ENCODE results near the gene CDH1. TPM values are rescaled to one million over a fixed set of nuclear protein-coding genes. Genes with fewer than 3 reads are reported as not detected.

CDH1 gene
- total RNA-seq, 2 donors from 2014 or later: 118 to 123 TPM

DNA sequence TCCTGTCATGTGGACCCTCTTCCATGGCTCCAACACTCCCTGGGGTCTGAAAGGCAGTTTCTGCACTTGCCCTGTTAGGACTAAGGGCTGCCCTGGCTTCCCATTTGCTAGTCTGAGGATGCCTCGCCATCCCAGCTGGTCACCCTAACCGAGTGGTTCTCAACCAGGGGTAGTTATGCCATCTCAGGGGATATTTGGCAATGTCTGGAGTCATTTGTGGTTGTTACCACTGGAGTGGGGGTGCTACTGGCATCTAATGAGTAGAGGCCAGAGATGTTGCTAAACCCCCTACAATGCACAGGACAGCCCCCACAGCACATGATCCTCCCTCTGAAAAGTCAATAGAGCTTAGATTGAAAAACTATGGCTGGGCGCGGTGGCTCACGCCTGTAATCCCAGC lies 26.9 kb upstream of the CDH1 start:
- TF ChIP-seq, protein P1, sequence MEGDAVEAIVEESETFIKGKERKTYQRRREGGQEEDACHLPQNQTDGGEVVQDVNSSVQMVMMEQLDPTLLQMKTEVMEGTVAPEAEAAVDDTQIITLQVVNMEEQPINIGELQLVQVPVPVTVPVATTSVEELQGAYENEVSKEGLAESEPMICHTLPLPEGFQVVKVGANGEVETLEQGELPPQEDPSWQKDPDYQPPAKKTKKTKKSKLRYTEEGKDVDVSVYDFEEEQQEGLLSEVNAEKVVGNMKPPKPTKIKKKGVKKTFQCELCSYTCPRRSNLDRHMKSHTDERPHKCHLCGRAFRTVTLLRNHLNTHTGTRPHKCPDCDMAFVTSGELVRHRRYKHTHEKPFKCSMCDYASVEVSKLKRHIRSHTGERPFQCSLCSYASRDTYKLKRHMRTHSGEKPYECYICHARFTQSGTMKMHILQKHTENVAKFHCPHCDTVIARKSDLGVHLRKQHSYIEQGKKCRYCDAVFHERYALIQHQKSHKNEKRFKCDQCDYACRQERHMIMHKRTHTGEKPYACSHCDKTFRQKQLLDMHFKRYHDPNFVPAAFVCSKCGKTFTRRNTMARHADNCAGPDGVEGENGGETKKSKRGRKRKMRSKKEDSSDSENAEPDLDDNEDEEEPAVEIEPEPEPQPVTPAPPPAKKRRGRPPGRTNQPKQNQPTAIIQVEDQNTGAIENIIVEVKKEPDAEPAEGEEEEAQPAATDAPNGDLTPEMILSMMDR (conservative IDR thresholded peaks at IDR 0.05): no peak
- Mint-ChIP-seq H3K4me3 (no peak overlapping the region), H3K27ac (no peak overlapping the region), H3K36me3 (ENCODE audit: low read depth) (no peaks in the 10 kb centered on the region), H3K27me3 (ENCODE audit: insufficient read depth) (no peaks in the 10 kb centered on the region), H3K9me3 (no peaks in the 10 kb centered on the region), H3K4me1 (no peaks in the 10 kb centered on the region)
- H3K9me3 ChIP-seq (ENCODE audit: control insufficient read depth, low read length): no peaks in the 10 kb centered on the region
- no peak overlapping the region for H3K27ac ChIP-seq (ENCODE audit: low read depth, low read length)
- H3K9ac ChIP-seq (ENCODE audit: extremely low read depth, low read length, poor library complexity, severe bottlenecking): no peak overlapping the region
- H3K27me3 ChIP-seq (ENCODE audit: control insufficient read depth, insufficient read depth, low read length, poor library complexity, severe bottlenecking): no peaks in the 10 kb centered on the region
- DNase-seq: no peak
- no peaks in the 10 kb centered on the region for H3K4me1 ChIP-seq (ENCODE audit: control insufficient read depth, insufficient read depth, low read length)
- no peaks in the 10 kb centered on the region for H3K36me3 ChIP-seq (ENCODE audit: control insufficient read depth, insufficient read depth, low read length)
- H3K4me3 ChIP-seq (ENCODE audit: low read length): no peak overlapping the region
- 87 to 92% methylated on average over 4 to 5 of the region's 5 CpGs for WGBS, 2 experiments (ENCODE audit: insufficient coverage in 1 of 2, insufficient read length in 1 of 2)

DNA sequence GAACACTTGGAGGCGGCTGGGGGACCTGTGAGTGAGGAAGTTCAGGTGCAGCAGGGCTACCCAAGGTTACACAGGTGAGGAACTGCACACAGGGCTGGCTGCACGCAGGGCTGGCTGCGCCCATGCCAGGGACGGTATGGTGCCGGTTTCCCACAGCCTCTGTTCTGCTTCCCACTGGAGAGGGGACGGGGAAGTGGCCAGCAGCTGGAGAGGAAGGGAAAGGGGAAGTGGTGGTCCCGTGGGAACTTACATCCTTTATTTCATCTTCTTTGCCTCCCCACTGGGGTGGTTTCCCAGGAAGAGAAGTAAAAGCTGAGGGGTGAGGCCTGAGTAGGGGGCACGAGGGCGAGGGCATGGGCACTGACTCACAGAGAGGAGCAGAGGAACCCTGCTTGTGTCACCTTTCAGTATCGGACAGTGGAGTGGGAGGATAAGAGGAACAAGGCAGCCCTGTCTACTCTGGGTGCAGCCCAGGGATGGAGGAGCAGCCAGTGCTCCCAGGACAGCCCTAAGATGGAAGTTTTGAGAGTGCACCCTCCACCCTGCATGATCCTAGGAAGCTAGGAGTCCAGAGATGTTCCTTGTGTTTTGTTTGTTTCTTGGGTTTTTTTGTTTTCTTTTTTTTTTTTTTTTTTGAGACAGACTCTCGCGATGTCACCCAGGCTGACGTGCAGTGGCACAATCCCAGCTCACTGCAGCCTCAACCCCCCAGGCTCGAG lies 25.5 kb upstream of the CDH1 start:
- Histone ChIP-seq H3K27me3 (ENCODE audit: control insufficient read depth, insufficient read depth, low read length, poor library complexity, severe bottlenecking) (no peaks in the 10 kb centered on the region), H3K9ac (ENCODE audit: extremely low read depth, low read length, poor library complexity, severe bottlenecking) (no peak overlapping the region), H3K4me1 (ENCODE audit: control insufficient read depth, insufficient read depth, low read length) (no peaks in the 10 kb centered on the region), H3K27ac (ENCODE audit: low read depth, low read length) (no peak overlapping the region), H3K36me3 (ENCODE audit: control insufficient read depth, insufficient read depth, low read length) (no peaks in the 10 kb centered on the region), H3K4me3 (ENCODE audit: low read length) (no peak overlapping the region), H3K9me3 (ENCODE audit: control insufficient read depth, low read length) (no peaks in the 10 kb centered on the region)
- TF ChIP-seq, protein P1 (conservative IDR thresholded peaks at IDR 0.05): no peak
- Mint-ChIP-seq H3K4me1 (no peaks in the 10 kb centered on the region), H3K27ac (no peak overlapping the region), H3K9me3 (no peaks in the 10 kb centered on the region), H3K27me3 (ENCODE audit: insufficient read depth) (no peaks in the 10 kb centered on the region), H3K36me3 (ENCODE audit: low read depth) (no peaks in the 10 kb centered on the region), H3K4me3 (no peak overlapping the region)
- WGBS, 2 experiments (ENCODE audit: insufficient coverage in 1 of 2, insufficient read length in 1 of 2): 91 to 93% methylated on average over 9 to 13 of the region's 14 CpGs
- DNase-seq: no peak

DNA sequence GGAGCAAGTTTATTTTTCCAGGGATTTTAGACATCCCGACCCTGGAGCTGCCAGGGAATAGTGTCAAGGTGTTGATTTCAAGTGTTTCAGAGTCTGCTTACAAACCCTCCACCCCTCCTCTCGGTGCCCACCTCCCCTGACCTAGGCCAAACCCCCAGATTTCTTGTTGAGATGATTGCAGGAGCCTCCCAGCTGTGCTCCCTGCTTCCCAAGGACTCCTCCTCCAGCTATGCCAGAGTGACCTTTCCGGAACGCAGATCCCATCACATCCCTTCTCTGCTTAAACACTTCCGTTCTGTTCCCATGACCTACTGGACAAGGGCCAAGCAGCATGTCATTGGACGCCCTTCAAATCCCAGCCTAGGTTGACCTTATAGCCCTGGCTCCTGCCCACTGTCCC lies 23.7 kb upstream of the CDH1 start:
- H3K27ac Mint-ChIP-seq: no peak overlapping the region
- Histone ChIP-seq H3K9ac (ENCODE audit: extremely low read depth, low read length, poor library complexity, severe bottlenecking) (no peak overlapping the region), H3K27ac (ENCODE audit: low read depth, low read length) (no peak overlapping the region), H3K4me3 (ENCODE audit: low read length) (no peak overlapping the region), H3K36me3 (ENCODE audit: control insufficient read depth, insufficient read depth, low read length) (no peaks in the 10 kb centered on the region), H3K27me3 (ENCODE audit: control insufficient read depth, insufficient read depth, low read length, poor library complexity, severe bottlenecking) (no peaks in the 10 kb centered on the region), H3K4me1 (ENCODE audit: control insufficient read depth, insufficient read depth, low read length) (no peaks in the 10 kb centered on the region), H3K9me3 (ENCODE audit: control insufficient read depth, low read length) (no peaks in the 10 kb centered on the region)
- no peaks in the 10 kb centered on the region for H3K27me3 Mint-ChIP-seq (ENCODE audit: insufficient read depth)
- DNase-seq: no peak
- H3K9me3 Mint-ChIP-seq: peaks cover 6% of the 10 kb centered on the region
- 75 to 84% methylated on average over 2 to 6 of the region's 6 CpGs for WGBS, 2 experiments (ENCODE audit: insufficient coverage in 1 of 2, insufficient read length in 1 of 2)
- TF ChIP-seq, protein P1 (conservative IDR thresholded peaks at IDR 0.05): no peak
- H3K36me3 Mint-ChIP-seq (ENCODE audit: low read depth): no peaks in the 10 kb centered on the region
- H3K4me3 Mint-ChIP-seq: no peak overlapping the region
- no peaks in the 10 kb centered on the region for H3K4me1 Mint-ChIP-seq

Data from endodermal cell (in vitro differentiated cells).